Activated B cell treated with CpG ODN at 0.5 μM for 24 hours (primary cell): Measurements from ENCODE around the gene NMNAT3. TPM values are rescaled to one million over a fixed set of nuclear protein-coding genes. Genes with fewer than 3 reads are reported as not detected.

Experiments used
- ATAC-seq: fragments of 200-7000 bp; cut with Tn5 transposase; one replicate; pipeline ENCODE4 v1.10.0; 2021; ENCODE audit warnings: low read depth, mild to moderate bottlenecking, moderate library complexity
- CTCF ChIA-PET: fragments of 350-600 bp; sonication (Branson Sonifier 250); formaldehyde crosslinking; loops from one replicate; lab custom pipeline; 2021; ENCODE audit warnings: antibody characterized with exemption; lab: Charles Lee
- POLR2A ChIA-PET: fragments of 350-600 bp; sonication (Branson Sonifier 250); formaldehyde crosslinking; loops from one replicate; lab custom pipeline; 2021; ENCODE audit warnings: antibody characterized with exemption; lab: Charles Lee
- DNase-seq: peaks from one replicate; pipeline ENCODE4 v3.0.0; 2022
- H3K27ac Mint-ChIP-seq: one replicate; pipeline ENCODE4 v1.8.0; 2020; ENCODE audit warnings: mixed read lengths
- H3K27me3 Mint-ChIP-seq: one replicate; pipeline ENCODE4 v1.8.0; 2021; ENCODE audit warnings: mixed read lengths
- H3K36me3 Mint-ChIP-seq: one replicate; pipeline ENCODE4 v1.8.0; 2021; ENCODE audit warnings: low read depth, mixed read lengths
- H3K4me1 Mint-ChIP-seq: one replicate; pipeline ENCODE4 v1.8.0; 2021; ENCODE audit warnings: mixed read lengths
- H3K4me3 Mint-ChIP-seq: one replicate; pipeline ENCODE4 v1.8.0; 2020; ENCODE audit warnings: mild to moderate bottlenecking, mixed read lengths
- H3K9me3 Mint-ChIP-seq: one replicate; pipeline ENCODE4 v1.8.0; 2020; ENCODE audit warnings: mixed read lengths
- CTCF ChIP-seq: fragments of 200-600 bp; IDR thresholded peaks from one replicate; pipeline ENCODE4 v1.8.0; 2022; ENCODE audit warnings: antibody characterized with exemption, mild to moderate bottlenecking
- intact Hi-C: fragments of 100-400 bp; cut with micrococcal nuclease; formaldehyde crosslinking; loops from one replicate; pipeline ENCODE4 v1.15.1; 2024
- total RNA-seq: library from RNA; stranded (reverse); gene quantifications from 2 replicates; pipeline ENCODE4 v1.2.3, GENCODE V29; 2022

Gene NMNAT3
- total RNA-seq, 1 donor from 2014 or later, result 1.1 TPM

GRCh38 chr3:139523166-139523565, 154.6 kb downstream of the NMNAT3 start:
- ChIA-PET POLR2A (no interaction called here), CTCF (no interaction called here)
- Mint-ChIP-seq H3K27me3 (no peaks in the 10 kb centered on the region), H3K27ac (no peak overlapping the region), H3K4me3 (no peak overlapping the region), H3K9me3 (no peaks in the 10 kb centered on the region), H3K36me3 (no peaks in the 10 kb centered on the region), H3K4me1 (no peaks in the 10 kb centered on the region)
- intact Hi-C loops, result no loop called here
- ATAC-seq (no peak), DNase-seq (no peak)
- TF ChIP-seq CTCF, result no peak

- no peak for DNase-seq
- Mint-ChIP-seq H3K27ac (no peak overlapping the region), H3K27me3 (no peaks in the 10 kb centered on the region), H3K36me3 (no peaks in the 10 kb centered on the region), H3K9me3 (no peaks in the 10 kb centered on the region), H3K4me1 (no peaks in the 10 kb centered on the region), H3K4me3 (no peak overlapping the region)
- no peak for ATAC-seq
- no peak for TF ChIP-seq CTCF
- CTCF ChIA-PET, result no interaction called here
- POLR2A ChIA-PET, result no interaction called here
- intact Hi-C loops, result no loop called here
These were observed 155.4 kb downstream of the NMNAT3 start for GRCh38 chr3:139522421-139522820.

GRCh38 chr3:139521816-139522215, 156.0 kb downstream of the NMNAT3 start:
- H3K27me3 Mint-ChIP-seq, result no peaks in the 10 kb centered on the region
- H3K36me3 Mint-ChIP-seq, result no peaks in the 10 kb centered on the region
- H3K27ac Mint-ChIP-seq, result no peak overlapping the region
- no peaks in the 10 kb centered on the region for H3K4me1 Mint-ChIP-seq
- POLR2A ChIA-PET, result no interaction called here
- no peak for ATAC-seq
- no peaks in the 10 kb centered on the region for H3K9me3 Mint-ChIP-seq
- TF ChIP-seq CTCF, result no peak
- no peak for DNase-seq
- intact Hi-C loops, result no loop called here
- CTCF ChIA-PET, result interaction anchor here (1.4 kb wide), 1 partner anchor 94 kb away, joined by 3 read pairs; no protein-coding TSS in a partner anchor
- no peak overlapping the region for H3K4me3 Mint-ChIP-seq

- no peak overlapping the region for H3K27ac Mint-ChIP-seq
- TF ChIP-seq CTCF, result no peak
- H3K4me3 Mint-ChIP-seq, result no peak overlapping the region
- H3K4me1 Mint-ChIP-seq, result no peaks in the 10 kb centered on the region
- H3K9me3 Mint-ChIP-seq, result no peaks in the 10 kb centered on the region
- POLR2A ChIA-PET, result no interaction called here
- H3K27me3 Mint-ChIP-seq, result no peaks in the 10 kb centered on the region
- CTCF ChIA-PET, result interaction anchor here (1.4 kb wide), 1 partner anchor 93 kb away, joined by 3 read pairs; no protein-coding TSS in a partner anchor
- intact Hi-C loops, result no loop called here
- H3K36me3 Mint-ChIP-seq, result no peaks in the 10 kb centered on the region
- no peak for ATAC-seq
- DNase-seq, result no peak
These were observed 156.6 kb downstream of the NMNAT3 start for GRCh38 chr3:139521144-139521543.

- Mint-ChIP-seq H3K27ac (no peak overlapping the region), H3K4me3 (no peak overlapping the region), H3K27me3 (no peaks in the 10 kb centered on the region), H3K36me3 (no peaks in the 10 kb centered on the region), H3K9me3 (no peaks in the 10 kb centered on the region), H3K4me1 (no peaks in the 10 kb centered on the region)
- ChIA-PET CTCF (interaction anchor here (1.4 kb wide), 1 partner anchor 92 kb away, joined by 3 read pairs; no protein-coding TSS in a partner anchor), POLR2A (no interaction called here)
- intact Hi-C loops, result no loop called here
- no peak for DNase-seq
- no peak for ATAC-seq
- TF ChIP-seq CTCF, result no peak
These were observed 157.6 kb downstream of the NMNAT3 start for GRCh38 chr3:139519998-139520737.
